ENCODE results near the gene ZNF24.

ZNF24 gene

DNA sequence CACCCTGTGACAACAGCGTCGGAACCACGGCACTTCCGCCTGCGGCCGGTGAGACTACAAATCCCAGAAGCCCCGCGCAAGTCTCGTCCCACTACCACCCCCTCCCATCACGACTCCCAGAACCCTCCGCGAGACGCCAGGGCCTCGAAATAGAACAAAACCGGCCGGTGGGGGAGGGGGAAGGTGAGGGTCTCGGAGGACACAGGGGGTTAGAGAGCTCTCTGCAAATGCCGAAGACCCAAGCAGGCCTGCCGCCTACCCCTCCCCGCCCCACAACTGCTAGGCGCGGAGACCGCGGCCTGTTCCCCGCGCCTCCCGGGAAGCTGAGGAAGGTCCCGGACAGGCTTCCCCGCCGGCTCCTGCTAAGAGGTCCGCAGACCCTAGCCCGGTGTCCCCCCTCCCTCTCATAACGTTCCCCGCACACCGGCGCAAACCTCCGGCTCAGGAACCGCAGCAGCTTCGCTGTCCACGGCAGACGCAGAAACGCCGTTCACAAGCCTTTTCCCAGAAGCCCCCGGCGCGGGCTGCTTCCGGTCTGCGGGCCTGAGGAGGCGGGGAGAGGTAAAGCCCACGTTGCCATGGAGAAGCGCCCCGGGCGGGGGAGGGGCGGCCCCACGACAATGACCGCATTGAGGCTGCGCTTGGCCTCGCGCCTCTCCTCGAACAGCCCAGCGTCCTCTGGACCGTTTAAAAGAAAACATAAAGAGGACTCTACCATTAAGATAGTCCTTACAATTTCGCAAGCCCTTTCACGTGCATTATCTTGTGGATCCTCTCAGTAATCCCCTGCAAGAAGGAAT, at the start of gene ZNF24:
Gene ZNF24, minus strand, starts transcription at position 485 of the 800 bp plus-strand sequence. CDS start 3,770 bp downstream, outside the sequence.
- DNase-seq, result peak; percentile 57

- DNase-seq, result no peak
Observed at GRCh38 chr18:35393716-35394115, 49.5 kb upstream of the ZNF24 start.

DNA sequence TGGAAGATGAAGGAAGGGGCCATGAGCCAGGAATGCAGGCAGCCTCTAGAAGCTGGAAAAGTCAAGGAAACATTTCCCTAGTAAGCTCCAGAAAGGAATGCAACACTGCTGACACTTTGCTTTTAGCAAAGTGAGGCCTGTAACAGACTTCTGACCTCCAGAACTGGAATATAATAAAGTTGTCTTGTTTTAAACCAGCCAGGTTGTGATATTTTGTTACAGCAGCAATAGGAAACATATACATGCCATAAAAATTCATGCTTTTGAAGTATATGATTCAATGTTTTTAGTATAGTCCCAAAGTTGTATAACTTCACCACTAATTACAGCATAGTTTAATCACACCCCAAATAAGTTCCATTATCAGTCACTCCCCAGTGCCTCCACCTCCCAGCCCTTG, 48.2 kb upstream of the ZNF24 start:
- DNase-seq, result no peak

- DNase-seq, result no peak
Observed at GRCh38 chr18:35390951-35391700, 46.9 kb upstream of the ZNF24 start.

DNA sequence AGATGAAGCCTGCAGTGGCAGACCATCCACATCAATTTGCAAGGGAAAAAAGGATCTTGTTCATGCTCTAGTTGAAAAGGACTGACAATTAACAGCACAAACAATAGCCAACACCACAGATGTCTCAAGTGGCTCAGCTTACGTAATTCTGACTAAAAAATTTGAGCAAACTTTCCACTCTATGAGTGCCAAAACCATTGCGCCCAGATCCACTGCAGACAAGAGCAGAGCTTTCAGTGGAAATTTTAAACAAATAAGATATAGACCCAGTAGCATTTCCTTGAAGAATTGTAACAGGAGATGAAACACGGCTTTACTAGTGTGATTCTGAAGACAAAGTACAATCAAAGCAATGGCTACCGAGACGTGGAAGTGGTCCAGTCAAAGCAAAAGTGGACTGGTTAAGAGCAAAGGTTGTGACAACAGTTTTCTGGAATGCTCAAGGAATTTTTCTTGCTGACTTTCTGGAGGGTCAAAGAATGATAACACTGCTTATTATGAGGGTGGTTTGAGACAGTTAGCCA, 44.9 kb upstream of the ZNF24 start:
- no peak for DNase-seq

- DNase-seq, result no peak
Observed at GRCh38 chr18:35387152-35387571, 42.9 kb upstream of the ZNF24 start.

DNA sequence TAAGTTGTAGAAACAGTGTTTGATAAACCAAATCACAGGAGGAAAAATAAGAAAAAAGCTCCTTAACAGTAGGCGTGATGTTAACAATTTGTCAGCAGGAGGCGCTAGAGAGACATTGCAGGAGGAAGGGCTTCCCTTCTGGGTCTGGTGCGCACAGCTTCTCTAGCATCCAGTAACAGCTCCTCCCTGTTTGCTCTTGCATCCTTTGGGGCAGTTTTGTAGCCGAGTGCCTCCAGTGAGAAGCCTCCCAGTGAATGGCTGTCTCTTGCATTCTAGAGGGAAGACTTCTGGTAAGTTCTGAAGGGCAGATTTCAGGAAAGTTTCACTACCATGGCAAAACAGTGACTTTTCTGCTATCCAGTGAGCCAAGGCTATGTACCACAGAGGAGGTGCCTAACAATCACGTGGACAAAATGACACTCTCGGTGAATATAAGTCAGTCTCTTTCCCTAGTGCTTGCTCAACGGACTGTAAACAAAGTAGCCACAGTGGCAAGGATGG, 42.4 kb upstream of the ZNF24 start:
- peak; percentile 44 for DNase-seq

- no peak for DNase-seq
Observed at GRCh38 chr18:35383136-35383535, 38.9 kb upstream of the ZNF24 start.

- DNase-seq, result no peak
Observed at GRCh38 chr18:35379421-35379820, 35.2 kb upstream of the ZNF24 start.

- DNase-seq, result no peak
Observed at GRCh38 chr18:35378574-35378896, 34.3 kb upstream of the ZNF24 start.

DNA sequence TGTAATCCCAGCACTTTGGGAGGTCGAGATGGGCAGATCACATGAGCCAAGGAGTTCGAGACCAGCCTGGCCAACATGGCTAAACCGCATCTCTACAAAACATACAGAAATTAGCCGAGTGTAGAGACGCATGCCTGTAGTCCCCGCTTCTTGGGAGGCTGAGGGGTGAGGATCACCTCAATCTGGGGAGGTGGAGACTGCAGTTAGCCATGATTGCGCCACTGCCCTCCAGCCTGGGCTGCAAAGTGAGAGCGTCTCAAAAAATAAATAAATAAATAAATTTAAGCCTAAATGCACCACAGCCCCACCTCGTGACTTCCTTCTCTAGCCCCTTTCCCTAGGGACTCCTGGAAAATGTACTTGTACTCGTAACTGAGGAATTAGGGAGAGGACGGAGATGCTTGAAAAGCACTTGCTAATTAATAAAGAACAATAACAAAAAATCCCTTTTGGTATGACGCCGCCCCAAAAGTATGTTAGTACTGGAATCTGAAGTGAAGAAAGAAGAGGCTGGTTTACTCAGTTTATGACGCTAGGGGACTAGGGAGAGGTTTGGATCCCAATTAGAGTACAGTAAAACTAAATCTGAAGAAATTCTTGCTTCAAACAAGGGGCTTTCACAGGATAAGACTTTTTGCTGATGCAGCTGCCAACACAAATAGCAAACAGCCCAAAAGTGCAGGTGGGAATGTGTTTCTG, 33.8 kb upstream of the ZNF24 start:
- DNase-seq, result no peak

DNA sequence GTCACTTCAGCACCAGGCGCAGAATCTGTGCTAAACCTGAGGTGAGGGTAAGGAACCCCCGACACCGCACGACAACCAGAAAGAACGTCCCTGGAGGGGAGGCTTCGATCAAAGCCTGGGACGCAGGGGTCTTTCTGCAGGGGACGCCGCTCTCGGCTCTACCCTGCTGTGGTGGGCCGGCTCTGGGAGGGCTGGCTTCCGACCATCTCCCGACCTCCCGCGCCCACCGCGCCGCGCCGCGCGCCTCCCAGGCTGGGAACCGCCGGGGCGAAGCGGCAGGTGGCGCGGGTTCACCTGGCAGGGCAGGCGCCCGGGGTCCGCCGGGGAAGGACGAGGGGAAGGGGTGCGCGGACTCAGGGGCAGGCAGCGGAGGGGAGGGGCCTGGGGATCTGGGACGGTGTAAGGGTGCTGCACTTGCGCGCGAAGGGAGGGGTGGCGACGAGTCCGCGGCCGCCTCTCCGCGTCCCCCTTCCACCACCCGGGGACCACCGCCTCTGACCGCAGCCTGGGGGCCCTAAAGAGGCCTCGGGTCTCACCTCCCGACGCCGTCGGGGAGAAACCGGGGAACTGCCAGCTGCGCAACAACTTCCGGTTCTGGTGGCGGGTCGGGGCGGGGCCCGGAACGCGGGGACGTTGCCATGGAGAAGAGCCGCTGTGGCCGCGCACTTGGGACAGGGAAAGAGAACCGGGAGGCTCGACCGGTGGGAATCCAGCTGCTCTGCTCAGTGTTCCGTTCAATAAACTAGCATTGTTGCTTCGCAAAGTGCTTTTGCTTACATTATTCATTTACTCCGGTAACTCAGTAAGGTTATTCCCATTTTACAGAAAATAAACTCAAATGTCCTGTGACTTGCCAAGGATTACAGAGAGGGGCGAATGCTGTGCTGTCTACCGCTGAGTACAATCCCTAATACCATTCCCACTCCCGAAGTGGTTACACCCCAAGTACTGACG, 32.8 kb upstream of the ZNF24 start, which contains the start of gene ZNF396:
Gene ZNF396, minus strand, starts transcription at position 596 of the 954 bp plus-strand sequence. CDS start 3,045 bp downstream, outside the sequence.
- no peak for DNase-seq

- DNase-seq, result no peak
Observed at GRCh38 chr18:35376393-35376741, 32.1 kb upstream of the ZNF24 start.

GRCh38 chr18:35374708-35375107, 30.5 kb upstream of the ZNF24 start:
- DNase-seq, result no peak

DNA sequence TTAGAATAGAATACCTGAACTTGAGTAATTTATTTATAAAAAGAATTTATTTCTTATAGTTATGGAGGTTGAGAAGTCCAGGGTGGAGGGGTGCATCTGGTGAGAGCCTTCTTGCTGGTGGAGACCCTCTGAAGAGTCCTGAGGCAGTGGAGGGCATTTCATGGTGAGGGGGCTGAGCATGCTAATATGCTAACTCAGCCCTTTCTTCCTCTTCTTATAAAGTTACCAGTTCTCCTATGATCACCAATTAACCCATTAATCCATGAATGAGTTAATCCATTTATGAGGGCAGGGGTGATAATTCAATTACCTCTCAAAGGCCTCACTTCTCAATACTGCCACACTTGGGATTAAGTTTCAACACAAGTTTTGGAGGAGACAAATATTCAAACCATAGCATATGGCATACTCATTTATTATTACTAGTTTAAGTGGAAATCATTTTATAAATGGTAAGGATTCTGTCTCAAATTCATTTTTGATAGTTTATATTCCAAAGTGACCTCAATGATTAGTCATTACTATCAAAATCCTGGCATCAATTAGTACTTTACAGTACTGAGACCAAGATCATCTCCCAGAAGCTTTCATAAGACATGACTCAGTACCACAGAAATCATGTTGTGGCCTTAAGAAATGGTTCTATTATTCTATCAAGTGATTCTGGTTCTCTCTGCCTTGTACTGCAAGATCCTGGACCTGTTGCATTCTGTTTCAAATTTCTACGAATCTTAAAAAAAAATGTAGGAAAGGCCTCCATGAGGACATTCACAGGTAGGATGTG, 27.4 kb upstream of the ZNF24 start:
- no peak for DNase-seq

DNA sequence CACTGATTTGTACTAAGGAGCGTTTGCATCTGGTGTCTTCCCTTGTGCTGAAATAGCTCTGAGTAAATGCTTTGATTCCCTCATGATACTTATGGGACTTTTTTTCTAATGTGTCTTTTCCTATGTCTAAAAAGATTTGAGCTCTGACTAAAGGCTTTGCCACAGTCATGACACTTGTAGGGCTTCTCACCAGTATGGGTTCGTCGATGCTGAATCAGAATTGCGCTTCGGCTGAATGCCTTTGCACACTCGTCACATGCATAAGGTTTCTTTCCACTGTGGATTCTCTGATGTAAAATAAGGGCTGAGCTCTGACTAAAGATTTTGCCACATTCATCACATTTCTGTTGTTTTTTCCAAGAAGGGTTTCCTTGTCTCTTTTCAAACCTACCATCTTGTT, 24.9 kb upstream of the ZNF24 start:
- DNase-seq, result no peak

- DNase-seq, result no peak
Observed at GRCh38 chr18:35368595-35368994, 24.4 kb upstream of the ZNF24 start.

- DNase-seq, result no peak
Observed at GRCh38 chr18:35362531-35362930, 18.3 kb upstream of the ZNF24 start.

DNA sequence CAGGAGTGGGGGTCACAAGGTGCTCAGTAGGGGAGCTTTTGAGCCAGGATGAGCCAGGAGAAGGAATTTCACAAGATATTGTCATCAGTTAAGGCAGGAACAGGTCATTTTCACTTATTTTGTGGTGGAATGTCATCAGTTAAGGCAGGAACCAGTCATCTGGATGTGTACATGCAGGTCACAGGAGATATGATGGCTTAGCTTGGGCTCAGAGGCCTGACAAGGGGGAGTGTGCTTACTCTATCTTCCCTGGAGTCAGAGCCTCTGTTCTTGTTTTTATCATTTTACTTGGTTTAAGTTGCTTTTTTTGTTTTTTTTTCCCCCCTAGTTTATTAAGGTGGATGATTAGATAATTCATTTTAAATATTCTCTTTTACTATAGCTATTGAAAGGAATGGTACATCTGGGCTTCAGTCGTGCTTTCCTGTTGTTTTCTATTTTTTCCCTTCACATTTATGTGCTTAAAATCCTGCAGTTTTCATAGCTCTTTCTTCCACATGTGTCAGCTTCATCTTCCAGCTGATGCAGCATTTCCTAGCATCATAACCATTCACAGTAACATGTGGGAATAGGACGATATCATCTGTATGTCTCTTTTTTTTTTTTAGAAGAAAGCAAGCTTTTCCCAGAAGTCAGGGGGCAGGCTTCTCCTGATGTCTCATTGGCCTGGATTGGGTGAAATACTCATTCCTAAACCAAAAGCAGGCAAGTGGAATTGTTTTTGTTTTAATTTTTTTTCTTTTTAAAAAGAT, 17.5 kb upstream of the ZNF24 start:
- no peak for DNase-seq

DNA sequence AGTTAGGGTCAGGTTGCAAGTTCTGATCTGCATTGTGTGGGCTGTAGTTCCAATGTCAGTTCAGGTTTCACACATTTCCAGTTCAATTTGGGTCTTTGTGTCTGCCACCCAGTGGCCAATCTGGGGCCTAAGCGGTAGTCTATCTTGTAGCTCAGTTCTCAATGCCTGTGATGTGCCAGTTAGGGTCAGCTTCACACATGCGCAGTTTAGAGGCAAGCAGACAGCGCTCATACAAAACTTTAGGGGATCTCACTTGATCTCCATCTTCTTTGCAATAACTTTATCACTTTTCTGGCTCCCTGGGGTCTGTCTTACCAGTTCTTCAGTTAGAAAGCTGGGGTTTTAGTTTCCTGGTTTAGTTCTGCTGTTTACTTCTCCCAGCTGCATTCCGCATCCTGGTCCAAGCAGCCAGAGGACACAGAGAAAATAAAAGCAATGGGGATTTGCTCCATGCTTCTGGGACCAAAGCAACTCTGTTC, 11.0 kb upstream of the ZNF24 start:
- DNase-seq, result peak; percentile 35

Data from NCI-H1436 treated with DMSO at 0.1 percent for 48 hours (cell line).